Liver (tissue), 3 donors: ENCODE data around the gene TTF2.

Experiments used
- ATF3 ChIP-seq: IDR thresholded peaks from 2 replicates; pipeline ENCODE4 v1.6.1; 2016; ENCODE audit warnings: antibody characterized with exemption
- CTCF ChIP-seq: fragments of 150-350 bp; IDR thresholded peaks from 2 replicates; pipeline ENCODE4 v1.5.1; 2017; ENCODE audit warnings: improper control_type of control experiment, low read depth, low read length; ENCODE audit not compliant: missing input control
- HNF4A ChIP-seq, 2 donors: conservative IDR thresholded peaks; 2 replicates each; pipeline ENCODE4 v1.6.1; 2016; ENCODE audit warnings: antibody characterized with exemption in 2 of 2, mild to moderate bottlenecking in 2 of 2
- HNF4G ChIP-seq: IDR thresholded peaks from 2 replicates; pipeline ENCODE4 v1.6.1; 2016; ENCODE audit warnings: antibody characterized with exemption
- MAX ChIP-seq: IDR thresholded peaks from 2 replicates; pipeline ENCODE4 v1.6.1; 2016; ENCODE audit warnings: antibody characterized with exemption
- NR2F2 ChIP-seq: IDR thresholded peaks from 2 replicates; pipeline ENCODE4 v1.6.1; 2016; ENCODE audit warnings: antibody characterized with exemption
- RAD21 ChIP-seq, 2 donors: IDR thresholded peaks; 2 replicates each; pipeline ENCODE4 v1.6.1; 2016; ENCODE audit warnings: antibody characterized with exemption in 2 of 2, mild to moderate bottlenecking in 2 of 2
- REST ChIP-seq: IDR thresholded peaks from 2 replicates; pipeline ENCODE4 v1.6.1; 2016; ENCODE audit warnings: antibody characterized with exemption, mild to moderate bottlenecking
- SP1 ChIP-seq: IDR thresholded peaks from 2 replicates; pipeline ENCODE4 v1.6.1; 2018; ENCODE audit warnings: antibody characterized with exemption, mild to moderate bottlenecking
- TAF1 ChIP-seq: conservative IDR thresholded peaks from 2 replicates; pipeline ENCODE4 v1.6.1; 2016; ENCODE audit warnings: antibody characterized with exemption, mild to moderate bottlenecking
- YY1 ChIP-seq: IDR thresholded peaks from 2 replicates; pipeline ENCODE4 v1.6.1; 2016; ENCODE audit warnings: antibody characterized with exemption, mild to moderate bottlenecking
- donor health status: healthy.
- donor health status: healthy.

- TF ChIP-seq REST (no peak), TAF1 (no peak), CTCF (no peak), MAX (no peak), ATF3 (no peak), SP1 (no peak), YY1 (no peak), HNF4A (conservative IDR thresholded peaks at IDR 0.05) (no peak), RAD21 (IDR thresholded peaks at IDR 0.05) (no peak), HNF4G (no peak), NR2F2 (no peak)
Measured at GRCh38 chr1:117068580-117068979, 8.5 kb downstream of the TTF2 start.
